Measurements from ENCODE around the gene CAMTA1.

Gene CAMTA1

DNA sequence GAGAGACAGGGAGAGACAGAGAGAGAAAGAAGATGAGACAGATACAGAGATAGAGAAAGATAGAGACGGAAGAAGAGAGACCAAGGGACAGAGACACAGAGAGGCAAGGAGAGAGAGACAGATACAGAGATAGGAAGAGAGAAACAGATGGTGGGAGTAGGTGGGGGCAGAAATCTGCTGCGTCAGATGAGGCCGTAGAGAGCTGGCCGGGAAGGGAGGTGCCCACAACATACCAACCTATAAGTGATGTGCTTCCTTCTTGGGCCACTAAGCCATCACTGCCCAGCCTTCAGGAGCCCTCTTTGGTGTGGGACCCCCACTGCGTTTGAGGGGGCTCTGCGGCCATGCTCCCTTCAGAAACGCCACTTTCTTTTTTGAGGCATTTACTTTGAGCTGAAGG is 678.3 kb downstream of the CAMTA1 start:
- H3K4me3 ChIP-seq (ENCODE audit: low read depth, low read length) = no peak overlapping the region
- TF ChIP-seq, protein P1, sequence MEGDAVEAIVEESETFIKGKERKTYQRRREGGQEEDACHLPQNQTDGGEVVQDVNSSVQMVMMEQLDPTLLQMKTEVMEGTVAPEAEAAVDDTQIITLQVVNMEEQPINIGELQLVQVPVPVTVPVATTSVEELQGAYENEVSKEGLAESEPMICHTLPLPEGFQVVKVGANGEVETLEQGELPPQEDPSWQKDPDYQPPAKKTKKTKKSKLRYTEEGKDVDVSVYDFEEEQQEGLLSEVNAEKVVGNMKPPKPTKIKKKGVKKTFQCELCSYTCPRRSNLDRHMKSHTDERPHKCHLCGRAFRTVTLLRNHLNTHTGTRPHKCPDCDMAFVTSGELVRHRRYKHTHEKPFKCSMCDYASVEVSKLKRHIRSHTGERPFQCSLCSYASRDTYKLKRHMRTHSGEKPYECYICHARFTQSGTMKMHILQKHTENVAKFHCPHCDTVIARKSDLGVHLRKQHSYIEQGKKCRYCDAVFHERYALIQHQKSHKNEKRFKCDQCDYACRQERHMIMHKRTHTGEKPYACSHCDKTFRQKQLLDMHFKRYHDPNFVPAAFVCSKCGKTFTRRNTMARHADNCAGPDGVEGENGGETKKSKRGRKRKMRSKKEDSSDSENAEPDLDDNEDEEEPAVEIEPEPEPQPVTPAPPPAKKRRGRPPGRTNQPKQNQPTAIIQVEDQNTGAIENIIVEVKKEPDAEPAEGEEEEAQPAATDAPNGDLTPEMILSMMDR (IDR thresholded peaks at IDR 0.05; ENCODE audit: low read depth, low read length) = no peak

DNA sequence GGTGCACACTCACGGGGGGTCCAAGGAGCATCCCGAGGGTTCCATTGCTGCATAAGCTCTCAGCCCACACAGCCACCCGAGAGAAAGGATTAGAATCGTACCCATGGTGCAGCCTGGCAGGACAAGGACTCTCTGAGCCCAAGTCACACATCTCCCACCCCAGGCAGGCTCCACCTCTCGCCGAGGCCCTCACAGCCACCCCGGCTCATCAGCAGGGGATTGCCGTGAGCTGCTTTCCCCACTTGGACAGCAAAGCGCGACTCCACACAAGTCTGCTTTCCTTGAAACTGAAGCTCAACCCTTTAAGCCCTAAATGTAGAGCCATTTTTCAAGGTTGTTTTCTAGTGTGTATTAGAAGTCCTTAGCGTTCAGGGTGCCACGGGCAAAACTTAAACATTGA is 679.5 kb downstream of the CAMTA1 start:
- H3K4me3 ChIP-seq (ENCODE audit: low read depth, low read length) = no peak overlapping the region
- TF ChIP-seq, protein P1 (IDR thresholded peaks at IDR 0.05; ENCODE audit: low read depth, low read length) = no peak

DNA sequence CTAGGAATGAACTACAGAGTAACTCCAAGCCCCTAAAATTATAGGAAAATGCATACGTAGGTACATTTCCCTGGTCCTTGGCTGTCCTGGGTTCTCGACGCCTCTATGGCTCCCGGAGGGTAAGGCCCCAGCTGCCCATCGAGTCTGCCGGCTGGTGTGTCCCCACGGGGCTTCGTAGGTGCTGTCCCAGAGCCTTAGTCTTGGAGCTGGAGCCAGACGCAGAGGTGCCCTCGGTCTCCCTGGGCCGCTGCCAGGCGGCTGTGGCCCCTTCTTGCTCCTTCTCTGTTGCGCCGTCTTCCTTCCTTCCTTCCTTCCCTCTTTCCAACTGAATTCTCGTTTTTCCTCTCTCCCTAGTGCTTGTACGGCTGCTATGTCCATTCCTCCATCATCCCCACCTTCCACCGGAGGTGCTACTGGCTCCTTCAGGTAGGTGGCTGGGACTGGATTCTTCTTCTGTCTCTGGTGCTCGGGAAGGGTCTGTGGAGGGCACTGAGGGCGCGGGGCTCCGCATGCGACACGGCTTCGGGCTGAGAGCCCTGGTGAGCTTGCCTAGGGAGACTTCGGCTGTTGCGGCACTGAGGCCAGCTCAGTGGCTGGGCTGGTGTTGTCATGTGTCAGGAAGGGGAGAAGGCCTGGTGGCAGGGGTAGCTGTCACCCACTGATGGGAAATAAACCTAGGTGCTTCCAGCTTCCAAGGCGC is 682.4 kb downstream of the CAMTA1 start:
- no peak overlapping the region for H3K4me3 ChIP-seq (ENCODE audit: low read depth, low read length)
- TF ChIP-seq, protein P1 (IDR thresholded peaks at IDR 0.05; ENCODE audit: low read depth, low read length) = no peak

DNA sequence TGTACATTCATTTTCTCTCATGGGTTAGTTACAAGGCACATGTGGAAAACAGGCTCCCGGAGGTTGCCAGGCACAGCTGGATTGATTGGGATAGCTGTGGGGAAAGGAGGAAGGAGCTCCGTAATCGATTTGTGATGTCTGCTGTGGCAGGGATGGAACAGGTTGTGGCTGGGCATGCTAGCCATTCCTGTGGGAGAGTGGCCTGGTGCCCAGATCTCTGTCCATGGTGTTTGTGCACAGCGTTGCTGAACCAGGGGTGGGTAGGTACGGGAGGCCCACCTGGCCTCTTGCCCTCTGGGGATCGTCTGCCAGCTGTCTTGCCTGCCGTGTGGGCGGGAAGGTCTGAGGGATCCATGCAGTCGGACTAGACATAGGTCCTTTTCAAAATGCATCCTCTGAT is 683.0 kb downstream of the CAMTA1 start:
- TF ChIP-seq, protein P1 (IDR thresholded peaks at IDR 0.05; ENCODE audit: low read depth, low read length) = no peak
- no peak overlapping the region for H3K4me3 ChIP-seq (ENCODE audit: low read depth, low read length)

DNA sequence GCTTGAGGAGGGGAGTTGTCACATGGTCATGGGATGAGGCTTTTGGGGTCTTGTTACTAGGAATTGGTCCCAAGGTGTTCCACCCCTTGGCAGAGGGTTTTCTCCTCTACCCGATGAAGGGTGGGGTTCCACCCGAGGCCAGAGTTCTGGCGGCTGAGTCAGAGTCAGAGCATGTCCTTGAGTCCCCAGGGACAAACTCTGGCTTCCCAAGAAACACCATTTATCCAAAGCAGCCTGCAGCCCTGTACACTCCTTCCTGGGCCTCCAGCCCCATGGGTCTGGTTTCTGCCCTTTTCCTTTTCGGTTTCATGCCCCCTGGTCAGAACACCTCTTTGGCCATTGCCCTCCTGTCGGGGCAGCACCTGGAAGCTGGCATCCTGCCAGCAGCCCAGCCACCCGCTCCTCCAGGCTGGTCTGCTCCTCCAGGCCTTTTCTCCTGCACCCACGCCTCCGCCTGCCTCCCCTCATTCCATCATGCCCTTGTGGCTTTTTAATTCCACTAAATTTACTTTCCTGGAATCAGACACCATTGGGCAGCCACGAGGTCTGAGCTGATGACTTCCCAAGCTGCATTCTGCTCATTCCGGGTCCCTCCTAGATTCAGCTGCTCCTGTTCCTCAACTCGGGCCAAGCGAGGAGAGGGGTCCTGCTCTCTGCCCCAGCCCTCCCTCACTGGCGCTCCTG is 684.1 kb downstream of the CAMTA1 start:
- no peak overlapping the region for H3K4me3 ChIP-seq (ENCODE audit: low read depth, low read length)
- TF ChIP-seq, protein P1 (IDR thresholded peaks at IDR 0.05; ENCODE audit: low read depth, low read length) = no peak

DNA sequence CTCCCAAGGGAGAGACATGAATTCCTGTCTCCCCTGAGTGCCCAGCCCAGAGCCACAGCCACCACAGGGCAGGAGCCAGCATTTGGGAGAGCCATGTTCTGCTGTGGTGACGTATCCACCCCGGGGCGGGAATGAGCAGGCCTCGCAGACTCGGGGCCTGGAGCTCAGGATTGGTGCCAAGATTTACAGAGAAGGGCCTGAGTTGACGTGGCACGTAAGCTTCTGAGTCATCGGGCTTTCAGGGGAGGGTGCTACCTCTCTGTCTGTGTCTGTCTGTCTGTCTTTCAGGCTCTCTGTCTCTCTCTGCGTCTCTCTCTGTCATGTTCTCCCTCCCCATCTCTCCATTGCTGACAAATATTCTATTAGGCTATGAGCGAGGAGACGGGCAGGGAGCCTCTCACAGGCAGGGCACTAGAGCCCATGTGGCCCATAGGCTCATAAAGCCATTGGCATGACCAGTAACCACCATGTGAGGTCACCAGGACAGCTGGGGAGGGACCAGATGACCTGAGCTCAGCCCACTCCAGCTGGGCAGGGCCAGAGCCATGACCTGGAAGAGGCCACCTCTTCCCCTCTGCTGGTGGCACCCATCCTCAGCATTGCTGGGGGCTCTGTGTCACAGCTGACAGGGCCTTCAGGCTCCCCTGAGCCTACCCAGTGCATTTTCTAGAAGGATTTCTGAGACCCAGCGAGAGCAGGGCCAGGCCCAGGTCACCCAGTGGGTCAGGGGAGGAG is 685.8 kb downstream of the CAMTA1 start:
- TF ChIP-seq, protein P1 (IDR thresholded peaks at IDR 0.05; ENCODE audit: low read depth, low read length) = no peak

GRCh38 chr1:7471836-7472235 is 686.6 kb downstream of the CAMTA1 start:
- TF ChIP-seq, protein P1 (IDR thresholded peaks at IDR 0.05; ENCODE audit: low read depth, low read length) = no peak
- H3K4me3 ChIP-seq (ENCODE audit: low read depth, low read length) = no peak overlapping the region

More for the DNA sequence above, 685.8 kb downstream of the CAMTA1 start:
- no peak overlapping the region for H3K4me3 ChIP-seq (ENCODE audit: low read depth, low read length)

Data from WI38 (cell line).